Hepatic stellate cell (primary cell): Measurements from ENCODE around the gene PIP4P1.

Source experiments
- DNase-seq: peaks from one replicate; pipeline ENCODE4 v3.0.0; 2011; ENCODE audit warnings: low spot score

Gene PIP4P1

DNA sequence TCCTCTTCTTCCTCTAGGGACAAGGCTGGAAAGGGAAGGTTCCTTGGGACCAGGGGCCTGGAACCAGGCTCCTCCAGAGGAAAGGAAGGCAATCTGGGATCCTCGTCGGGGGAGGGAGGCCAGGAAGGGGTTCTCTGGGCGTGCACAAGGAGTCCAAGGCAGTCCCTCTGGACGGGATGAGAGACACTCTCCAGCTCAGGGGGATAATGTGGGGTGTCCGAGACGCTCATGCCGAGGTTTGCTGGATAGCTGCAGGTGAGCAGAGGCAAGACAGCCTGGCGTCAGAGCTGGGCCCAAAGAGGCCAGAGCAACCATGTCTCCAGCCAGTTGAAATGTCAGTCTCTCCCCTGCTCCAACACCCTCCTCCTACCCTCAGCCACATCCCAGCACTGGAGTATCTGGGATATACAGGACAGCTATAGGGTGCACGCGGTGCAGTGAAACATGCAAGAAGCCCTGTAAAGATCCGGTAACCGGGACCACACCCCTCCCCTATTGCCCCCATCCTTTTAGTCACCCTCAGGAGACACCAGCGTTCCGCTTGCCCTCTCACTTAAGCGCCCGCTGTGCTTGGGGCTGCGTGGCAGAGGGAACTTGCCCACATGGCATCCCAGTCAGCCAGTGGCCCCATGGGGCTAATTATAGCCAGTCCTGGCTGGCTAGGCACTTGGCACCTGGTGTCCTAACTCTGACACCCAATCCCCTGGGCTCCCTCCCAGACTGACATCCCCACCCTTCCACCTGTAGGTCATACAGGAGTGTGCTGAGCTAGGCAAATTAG is 25.5 kb downstream of the PIP4P1 start, which contains the start of gene KLHL33:
KLHL33 (minus strand) TSS at position 585 of the 781 bp plus-strand sequence; CDS start at position 230, 355 bp downstream.
- DNase-seq, result no peak

DNA sequence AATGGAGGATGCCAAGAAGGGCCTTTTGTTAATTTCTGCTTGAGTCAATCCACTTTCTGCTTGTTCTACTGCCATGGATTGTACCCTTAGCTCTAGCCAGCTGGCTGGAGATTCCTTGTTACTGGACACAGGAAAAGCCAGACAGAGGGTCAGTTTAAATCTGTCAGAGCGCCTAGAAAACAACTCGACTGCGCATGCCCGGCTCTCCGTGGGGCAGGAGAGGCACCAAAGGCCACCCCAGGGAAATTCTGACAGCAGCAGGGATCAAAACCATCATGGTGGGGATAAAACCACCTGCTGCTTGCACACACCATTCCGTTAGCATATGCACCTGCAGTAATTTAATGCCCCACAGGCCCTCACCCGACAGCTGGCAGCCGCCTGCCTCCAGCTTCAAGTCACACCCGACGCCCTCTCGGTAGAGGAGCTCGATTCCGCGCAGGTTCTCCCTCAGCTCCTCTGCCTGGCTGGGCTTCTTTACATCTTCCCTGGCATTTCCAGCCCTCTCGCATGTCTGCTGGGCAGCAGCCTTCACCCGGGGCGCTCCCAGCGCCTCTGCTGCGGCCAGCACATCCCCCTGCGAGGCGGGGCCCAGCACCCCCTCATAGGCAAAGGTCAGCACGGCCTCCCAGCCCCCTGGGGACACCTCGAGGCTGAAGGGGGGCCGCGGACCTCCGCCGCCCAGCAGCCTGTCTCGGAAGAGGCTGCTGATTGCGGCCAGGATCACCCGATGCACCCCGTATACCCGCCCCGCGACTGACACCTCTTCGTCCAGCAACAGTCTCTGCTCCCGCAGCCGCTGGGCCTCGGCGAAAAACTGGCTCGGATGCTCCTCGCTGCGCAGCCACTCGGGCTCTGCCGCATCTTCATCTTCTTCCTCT is 26.3 kb downstream of the PIP4P1 start:
- DNase-seq, result no peak

DNA sequence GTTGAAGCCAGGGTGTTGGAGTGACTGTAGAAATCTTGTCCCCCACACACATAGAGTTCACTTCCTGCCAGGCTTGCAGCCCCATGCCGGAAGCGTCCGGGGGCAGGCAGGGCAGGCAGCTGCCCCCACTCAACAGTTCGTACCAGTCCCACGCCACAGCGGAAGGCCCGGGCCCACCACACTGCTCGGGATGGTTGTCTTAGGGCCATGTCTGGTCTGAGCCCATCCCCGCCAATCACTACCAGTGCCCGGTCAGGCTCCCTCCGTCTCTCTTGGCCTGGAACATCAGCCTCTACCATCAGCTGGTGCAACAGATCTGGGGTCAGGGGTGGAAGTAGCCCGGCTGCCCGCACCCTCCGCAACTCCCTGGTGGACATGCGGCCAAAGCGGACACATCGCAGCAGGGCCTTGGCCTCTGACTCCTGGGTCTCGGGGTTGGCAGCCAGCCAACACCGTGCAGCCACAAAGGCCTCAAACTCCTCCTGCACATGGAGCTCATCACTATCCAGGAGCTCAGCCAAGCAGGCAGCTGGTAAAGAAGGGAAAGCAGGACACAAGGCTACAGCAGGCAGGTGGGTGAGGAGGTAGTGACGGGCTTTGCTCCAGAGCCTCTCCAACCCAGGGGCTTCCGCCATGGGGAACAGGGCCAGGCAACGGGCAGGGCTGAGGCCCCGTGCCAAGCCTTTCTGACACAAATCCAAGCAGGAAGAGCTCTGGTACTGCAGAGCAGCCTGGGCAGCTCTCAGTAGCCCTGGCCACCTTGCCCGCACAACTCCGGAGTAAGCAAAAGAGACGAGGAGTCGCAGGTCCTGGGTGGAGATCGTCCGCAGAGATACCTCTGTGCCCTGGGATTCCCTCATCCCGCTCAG is 31.2 kb downstream of the PIP4P1 start:
- no peak for DNase-seq

DNA sequence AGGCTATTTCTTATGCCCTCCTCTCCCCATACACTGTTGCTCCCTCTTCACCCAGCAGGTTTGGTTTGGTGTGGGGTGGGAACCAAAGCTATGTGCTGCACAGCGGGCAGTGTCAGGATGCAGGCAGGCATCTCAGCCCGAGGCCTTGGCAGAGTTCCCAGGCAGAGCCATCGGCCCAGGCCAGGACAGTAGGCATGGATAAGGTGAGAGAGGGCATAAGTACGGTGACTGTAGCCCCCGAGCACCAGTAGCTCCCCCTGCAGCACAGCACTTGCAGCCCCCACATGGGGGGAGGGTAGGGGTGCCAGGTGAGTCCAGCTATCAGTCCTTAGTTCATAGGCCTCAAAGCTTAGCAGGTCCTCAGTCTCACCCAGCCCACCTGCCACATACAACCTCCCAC is 32.4 kb downstream of the PIP4P1 start:
- DNase-seq, result no peak

DNA sequence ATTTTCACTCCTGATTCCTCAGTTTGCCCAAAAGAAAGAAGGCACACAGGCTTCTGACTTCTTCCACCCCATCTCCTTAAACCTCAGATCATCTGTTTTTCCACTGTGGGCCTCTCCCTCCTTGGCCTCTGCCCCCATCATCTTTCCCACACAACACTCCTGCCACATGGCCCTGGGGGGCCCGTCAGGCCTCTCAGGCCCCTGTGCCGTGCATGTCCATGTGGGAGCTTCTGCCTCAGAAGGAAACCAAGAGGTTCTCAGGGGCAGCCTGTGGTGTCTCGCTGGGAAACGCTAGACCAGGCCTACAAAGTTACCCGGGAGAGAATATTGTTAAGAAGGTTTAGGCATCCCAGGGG is 33.2 kb downstream of the PIP4P1 start:
- no peak for DNase-seq

DNA sequence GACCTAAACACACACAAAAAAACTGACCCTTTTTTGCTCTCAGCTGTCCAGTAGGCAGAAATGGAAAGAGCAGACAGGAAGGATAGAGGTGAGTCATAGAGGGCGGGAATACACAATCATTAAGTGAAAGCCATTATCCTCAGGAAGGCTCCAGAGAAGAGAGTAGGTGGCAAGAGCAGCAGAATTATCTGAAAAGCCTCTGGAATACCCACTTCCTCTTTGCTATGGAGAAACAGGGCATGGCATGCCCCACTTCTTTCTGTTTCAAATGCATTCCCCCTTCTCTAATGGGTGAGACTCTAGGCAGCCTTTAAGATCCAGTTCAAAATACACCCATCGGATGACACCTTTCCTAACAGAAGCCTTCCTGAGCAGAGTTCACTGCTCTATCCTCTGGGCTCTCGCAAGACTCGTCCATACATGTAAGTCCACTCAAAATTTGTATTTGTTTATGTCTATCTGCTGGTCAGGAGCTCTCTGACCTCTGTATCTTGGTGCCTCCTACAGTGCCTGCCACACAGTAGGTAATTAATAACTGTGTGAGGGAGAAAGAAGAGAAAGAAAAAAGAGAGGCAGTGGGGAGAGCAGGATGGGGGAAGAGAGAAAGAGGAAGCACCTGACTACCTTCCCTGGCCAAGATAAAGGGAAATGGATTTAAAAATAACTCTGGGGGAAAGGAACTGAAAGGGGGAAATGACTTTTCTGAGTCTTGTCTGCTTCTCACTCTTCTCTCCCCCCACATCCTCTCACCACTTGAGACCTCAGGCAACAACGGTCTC is 33.8 kb downstream of the PIP4P1 start:
- DNase-seq, result peak; percentile 61

DNA sequence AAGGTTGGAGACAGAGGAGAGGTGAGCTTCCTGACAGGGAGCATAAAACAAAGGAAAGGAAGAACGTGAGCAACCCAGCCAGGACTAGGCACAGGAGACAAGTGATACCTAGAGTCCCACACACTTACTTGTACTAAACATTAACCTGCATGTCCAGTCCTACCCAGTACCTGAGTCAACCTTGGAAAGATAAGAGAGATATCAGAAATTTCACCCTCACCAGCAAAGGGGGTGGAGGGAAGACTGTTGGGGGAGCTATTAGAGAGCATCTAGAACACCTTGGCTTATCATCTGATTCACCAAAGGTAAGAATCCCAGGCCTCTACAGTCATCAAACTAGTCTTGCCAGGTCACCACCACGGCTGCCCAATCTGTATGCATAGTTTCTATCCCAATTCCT is 36.4 kb downstream of the PIP4P1 start:
- no peak for DNase-seq

DNA sequence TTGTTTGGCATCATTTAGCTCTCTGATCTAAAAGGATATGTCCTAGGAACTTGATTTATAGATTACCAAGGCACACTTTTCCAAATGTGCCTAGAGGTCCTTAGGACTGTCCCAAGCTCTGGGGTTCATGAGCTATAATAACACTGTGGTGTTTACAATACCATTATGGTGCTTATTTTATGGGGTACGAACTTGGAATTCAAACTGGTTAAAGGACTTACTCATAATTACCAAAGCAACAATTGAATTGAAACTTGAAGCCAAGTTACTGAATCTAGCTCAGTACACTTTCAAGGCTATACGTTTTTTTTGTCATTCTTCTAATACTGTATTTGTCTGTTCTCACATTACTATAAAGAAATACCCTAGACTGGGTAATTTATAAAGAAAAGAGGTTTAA is 38.3 kb downstream of the PIP4P1 start:
- no peak for DNase-seq

DNA sequence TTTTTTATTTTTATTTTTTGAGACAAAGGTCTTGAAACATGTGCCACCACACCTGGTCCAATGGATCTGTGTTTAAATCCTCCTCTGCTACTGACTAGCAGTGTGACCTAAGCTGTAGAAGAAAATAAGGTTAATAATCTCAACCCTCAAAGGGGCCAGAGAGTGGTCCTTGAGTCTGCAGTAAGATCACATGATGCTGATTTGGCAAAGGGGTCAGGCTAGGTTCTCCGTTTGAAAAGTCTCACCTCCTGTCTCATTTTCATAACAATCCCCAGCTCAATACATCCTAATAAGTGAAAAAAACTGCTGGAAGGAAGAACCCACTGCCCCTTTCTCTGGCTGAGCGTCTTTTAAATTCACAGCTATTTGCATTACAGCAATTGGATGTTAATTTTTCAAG is 40.0 kb downstream of the PIP4P1 start:
- no peak for DNase-seq

DNA sequence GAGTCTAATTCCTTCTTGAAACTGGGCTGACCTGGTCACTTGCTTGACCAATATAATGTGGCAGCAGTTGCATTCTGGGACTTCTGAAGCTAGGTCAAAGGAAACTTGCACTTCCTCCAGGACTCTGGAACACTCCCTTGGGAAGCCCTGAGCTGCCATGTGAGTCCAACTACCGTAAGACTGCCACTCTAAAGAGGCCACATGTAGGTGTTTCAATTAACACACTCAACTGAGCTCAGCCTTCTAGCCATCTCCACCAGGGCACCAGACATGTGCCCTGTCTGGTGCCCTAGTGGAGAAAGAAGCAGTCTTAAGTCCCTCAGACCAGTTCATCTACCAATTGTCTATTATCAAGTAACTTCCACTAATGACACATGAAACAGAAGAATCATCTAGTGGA is 41.8 kb downstream of the PIP4P1 start:
- DNase-seq, result no peak

DNA sequence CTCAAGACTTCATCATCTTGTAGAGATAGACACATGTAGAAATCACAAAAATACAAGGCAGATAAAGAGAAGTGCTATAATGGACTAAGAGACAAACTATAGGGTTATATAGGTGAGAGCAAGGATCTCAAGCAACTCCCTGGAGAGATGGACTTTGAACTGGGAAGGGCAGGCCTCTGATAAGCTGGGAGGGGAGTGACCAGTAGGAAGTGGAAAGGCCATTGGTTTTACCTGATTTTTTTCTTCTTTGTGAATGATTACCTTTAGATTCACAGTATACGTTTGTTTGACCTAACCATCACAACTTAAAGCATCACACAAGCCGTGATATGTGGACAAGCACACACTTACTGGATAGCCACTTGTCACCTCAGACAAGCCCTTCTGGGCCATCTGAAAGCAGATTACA is 42.7 kb downstream of the PIP4P1 start:
- DNase-seq, result no peak

DNA sequence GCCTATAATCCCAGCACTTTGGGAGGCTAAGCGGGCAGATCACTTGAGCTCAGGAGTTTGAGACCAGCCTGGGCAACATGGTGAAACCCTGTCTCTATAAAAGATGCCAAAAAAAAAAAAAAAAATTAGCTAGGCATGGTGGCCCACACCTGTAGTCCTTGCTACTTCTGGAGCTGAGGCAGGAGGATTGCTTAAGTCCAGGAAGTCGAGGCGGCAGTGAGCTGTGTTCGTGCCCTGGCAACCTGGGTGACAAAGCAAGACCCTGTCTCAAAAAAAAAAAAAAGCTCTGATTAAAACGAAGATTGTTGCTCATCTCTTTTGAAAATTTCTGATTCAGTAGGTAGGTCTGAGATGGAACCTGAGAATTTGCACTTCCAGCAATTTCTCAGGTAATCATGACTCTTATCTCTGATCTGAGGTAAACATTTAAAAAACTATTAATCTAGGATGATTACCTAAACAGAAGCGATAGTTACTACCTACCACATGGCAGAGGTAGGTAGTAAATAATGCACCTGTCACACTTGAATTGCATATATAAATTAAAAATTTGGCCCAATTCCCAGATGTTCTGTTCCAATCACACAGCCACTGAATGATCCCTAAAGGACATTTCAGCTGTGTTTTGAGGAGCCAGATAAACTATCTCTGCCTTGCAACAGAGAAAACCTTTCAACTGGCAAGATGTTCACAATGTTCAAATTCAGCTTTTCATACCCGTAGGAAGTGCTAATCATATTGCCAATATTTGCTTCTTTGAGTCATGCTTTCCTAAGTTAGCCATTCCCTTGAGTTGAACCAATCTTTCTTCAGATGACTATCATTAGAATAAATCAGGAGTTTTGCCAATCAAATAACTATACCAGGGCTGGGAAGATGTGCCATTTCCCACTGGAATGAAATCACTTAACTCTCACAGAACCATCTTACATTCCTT is 43.7 kb downstream of the PIP4P1 start:
- no peak for DNase-seq

DNA sequence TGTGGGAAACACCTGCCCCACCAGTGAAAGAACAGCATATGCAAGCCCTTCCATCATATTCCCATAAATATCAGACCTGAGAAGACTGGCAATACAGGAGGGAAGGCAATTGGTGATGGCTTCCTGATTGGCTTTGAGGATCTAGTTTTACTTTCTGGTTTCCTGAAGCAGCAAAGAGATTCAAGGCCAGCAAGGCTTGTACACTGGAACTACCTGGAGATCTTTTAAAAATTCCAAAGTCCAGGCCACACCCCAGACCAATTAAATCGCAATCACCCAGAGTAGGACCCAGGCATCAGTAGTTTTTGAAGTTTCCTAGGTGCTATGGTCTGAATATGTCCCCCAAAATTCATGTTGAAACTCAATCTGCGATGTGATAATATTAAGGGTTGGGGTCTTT is 45.0 kb downstream of the PIP4P1 start:
- DNase-seq, result no peak

DNA sequence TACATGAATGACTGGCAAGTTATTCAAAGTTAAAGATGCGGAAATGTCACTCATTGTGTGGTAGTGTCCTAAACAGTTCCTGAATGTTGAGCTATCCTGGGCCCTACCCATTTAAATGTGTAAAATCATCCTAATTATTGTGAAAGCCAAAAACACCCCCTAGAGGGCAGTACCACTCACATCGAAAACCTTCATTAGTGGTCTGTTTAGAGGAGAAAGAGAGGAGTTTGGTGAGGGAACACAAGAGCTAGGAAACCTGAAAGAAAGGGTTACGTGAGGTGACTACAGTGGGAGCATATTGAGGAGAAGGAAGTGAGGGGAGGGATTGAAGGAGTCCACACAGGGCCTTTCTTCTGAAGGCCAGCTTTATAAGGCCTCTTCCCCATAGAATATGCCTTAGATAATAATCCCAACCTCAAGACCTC is 45.4 kb downstream of the PIP4P1 start:
- DNase-seq, result peak; percentile 48

DNA sequence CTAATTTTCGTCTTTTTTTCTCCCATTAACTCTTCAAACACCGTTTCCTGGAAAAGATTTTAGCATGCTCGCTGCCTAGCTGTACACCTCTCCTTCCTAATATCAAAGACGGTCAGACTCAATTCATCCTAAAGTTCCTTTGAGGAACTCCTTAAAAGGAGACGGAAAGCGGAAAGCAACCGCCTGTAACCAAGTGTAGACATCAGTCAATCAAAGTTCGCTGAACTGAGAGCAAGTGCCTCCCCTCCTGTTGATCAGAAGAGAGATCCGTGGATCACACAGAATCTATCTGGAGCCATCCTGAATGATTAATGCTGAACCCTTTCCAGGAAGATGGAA is 47.5 kb downstream of the PIP4P1 start:
- no peak for DNase-seq

DNA sequence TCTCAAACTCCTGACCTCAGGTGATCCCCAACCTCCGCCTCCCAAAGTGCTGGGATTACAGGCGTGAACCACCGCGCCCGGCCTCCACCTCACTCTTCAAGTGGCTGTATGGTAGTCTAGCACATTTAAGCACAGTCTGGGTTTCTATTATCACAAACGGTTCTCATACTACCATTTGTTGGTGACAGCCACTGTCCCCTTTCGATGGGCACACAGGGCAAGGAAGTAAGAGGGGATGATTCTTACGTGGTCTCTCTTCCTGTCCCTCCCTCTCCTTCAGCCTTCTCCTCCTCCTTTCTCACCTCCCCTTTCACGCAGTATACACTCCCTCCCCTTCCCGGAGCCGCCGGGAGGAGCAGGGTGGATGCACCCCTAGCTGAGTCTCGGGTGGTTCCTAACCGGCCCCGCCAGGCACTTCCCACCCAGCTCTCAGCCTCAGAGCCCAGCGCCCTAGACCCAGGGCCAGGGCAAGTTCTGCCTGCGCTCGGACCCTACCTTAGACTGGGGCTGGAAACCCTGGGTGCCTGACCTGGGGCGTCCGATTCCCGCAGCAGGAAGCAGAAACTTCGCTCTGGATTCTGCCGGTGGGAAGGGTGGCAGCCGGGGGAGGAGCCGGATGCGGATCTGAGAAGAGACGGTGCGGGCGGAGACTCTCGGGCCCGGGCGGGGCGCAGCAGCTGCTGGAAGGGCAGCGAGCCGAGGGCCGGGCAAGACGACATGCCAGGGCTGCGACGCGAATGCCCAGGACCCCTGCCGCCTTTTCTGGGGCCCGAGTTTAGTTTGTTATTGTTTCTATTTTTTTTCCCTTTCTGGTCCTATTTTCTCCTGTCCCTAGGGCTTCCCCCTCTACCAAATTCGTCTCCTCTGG is 48.1 kb downstream of the PIP4P1 start, which contains the start of gene TEP1:
TEP1 (minus strand) TSS at position 626 of the 868 bp plus-strand sequence. CDS start 5,062 bp downstream, outside the sequence.
- DNase-seq, result peak; percentile 85

DNA sequence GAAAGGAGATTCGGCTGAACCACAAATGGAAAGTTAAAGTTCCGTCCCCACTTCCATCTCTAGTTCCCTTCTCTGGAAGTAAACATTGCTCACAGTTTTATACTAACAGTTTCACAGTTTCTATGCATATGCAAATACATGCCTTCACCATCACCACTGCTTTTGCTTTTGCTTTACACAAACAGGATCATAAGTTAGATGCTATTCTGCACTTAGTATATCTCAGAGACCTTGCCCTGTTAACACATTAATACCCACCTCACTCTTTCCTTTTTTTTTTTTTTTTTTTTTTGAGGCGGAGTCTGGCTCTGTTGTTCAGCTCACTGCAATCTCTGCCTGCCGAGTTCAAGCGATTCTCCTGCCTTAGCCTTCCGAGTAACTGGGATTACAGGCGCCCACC is 48.8 kb downstream of the PIP4P1 start:
- no peak for DNase-seq

DNA sequence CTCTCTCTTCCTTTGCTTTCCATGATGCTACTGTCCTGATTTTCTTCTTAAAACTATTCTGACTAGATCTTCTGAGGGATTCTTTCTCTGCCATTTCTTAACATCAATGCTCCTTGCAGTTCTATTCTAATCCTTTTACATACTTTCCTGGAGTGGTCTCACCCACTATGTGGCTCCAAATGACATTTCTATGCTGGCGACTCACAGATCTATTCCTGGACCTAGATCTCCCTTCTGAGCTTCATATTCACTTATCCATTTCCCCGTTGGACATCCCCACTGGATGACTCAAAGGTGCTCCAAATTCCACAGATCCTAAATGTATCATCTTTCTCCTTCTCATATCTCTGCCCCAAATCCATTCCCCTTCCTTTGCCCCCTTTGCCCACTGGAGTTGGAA is 52.0 kb downstream of the PIP4P1 start:
- peak; percentile 66 for DNase-seq
